Measurements from ENCODE around the gene DYRK1A.
A peak's percentile ranks its signal among the peaks of the same experiment; 100 is the strongest.

Gene DYRK1A

GRCh38 chr21:37374027-37374426 is 7.5 kb downstream of the DYRK1A start (continued):
- TF ChIP-seq HIC1 (tag by site-specific recombination; IDR thresholded peaks at IDR 0.05): no peak
- peak; percentile 34; the same call in 1 of the 2 replicates for TF ChIP-seq ZNF394 (tag by site-specific recombination; IDR thresholded peaks at IDR 0.05; ENCODE audit: borderline replicate concordance)
- TF ChIP-seq ZNF169 (tag by site-specific recombination; IDR thresholded peaks at IDR 0.05): no peak
- no peak for TF ChIP-seq ZNF426 (tag by site-specific recombination; IDR thresholded peaks at IDR 0.05)
- no peak for TF ChIP-seq ZBTB48 (tag by site-specific recombination; IDR thresholded peaks at IDR 0.05)
- peak; percentile 56; the same call in 1 of the 2 replicates for TF ChIP-seq TSHZ1 (tag by site-specific recombination; IDR thresholded peaks at IDR 0.05; ENCODE audit: borderline replicate concordance)
- TF ChIP-seq MEIS1 (CRISPR knock-in tag; IDR thresholded peaks at IDR 0.05; ENCODE audit: borderline replicate concordance): no peak
- peak; percentile 56; the same call in 1 of the 2 replicates for TF ChIP-seq ZNF639 (tag by site-specific recombination; IDR thresholded peaks at IDR 0.05)
- TF ChIP-seq ZBTB21 (tag by site-specific recombination; IDR thresholded peaks at IDR 0.05): 0 out of 2 replicates have a peak, but pooled peaks have one; percentile 68
- TF ChIP-seq ZNF530 (tag by site-specific recombination; IDR thresholded peaks at IDR 0.05; ENCODE audit: low read depth): no peak
- no peak for TF ChIP-seq ZNF175 (tag by site-specific recombination; IDR thresholded peaks at IDR 0.05)
- TF ChIP-seq FEZF1 (tag by site-specific recombination; IDR thresholded peaks at IDR 0.05): peak; percentile 67; the same call in 1 of the 2 replicates

- no peak overlapping the region for H3K27ac ChIP-seq (ENCODE audit: extremely low read depth, low read depth, low read length)
- peaks cover 39% of the 10 kb centered on the region for H3K4me1 ChIP-seq (ENCODE audit: control insufficient read depth, insufficient read depth, low read length)
- H3K4me3 ChIP-seq (ENCODE audit: low read depth, low read length): no peak overlapping the region
- TF ChIP-seq ZNF558 (tag by site-specific recombination; IDR thresholded peaks at IDR 0.05) (0 out of 2 replicates have a peak, but pooled peaks have one; percentile 41), ZNF423 (tag by site-specific recombination; IDR thresholded peaks at IDR 0.05) (no peak), SCRT1 (tag by site-specific recombination; IDR thresholded peaks at IDR 0.05; ENCODE audit: borderline replicate concordance) (no peak), ZEB2 (tag by site-specific recombination; IDR thresholded peaks at IDR 0.05) (no peak), KLF1 (tag by site-specific recombination; IDR thresholded peaks at IDR 0.05) (0 out of 2 replicates have a peak, but pooled peaks have one; percentile 6), GLIS2 (tag by site-specific recombination; IDR thresholded peaks at IDR 0.05) (no peak), ZNF341 (tag by site-specific recombination; IDR thresholded peaks at IDR 0.05; ENCODE audit: low read depth) (peak; percentile 43; the same call in 1 of the 2 replicates)
- CTCF ChIA-PET: interaction anchor here (0.7 to 1.0 kb wide), 2 partner anchors 87 to 911 kb away, joined by 3 to 4 read pairs; no protein-coding TSS in a partner anchor
- H3K9me3 ChIP-seq (ENCODE audit: control insufficient read depth, insufficient read depth, low read depth, low read length): no peaks in the 10 kb centered on the region
- POLR2A ChIA-PET: no interaction called here
- no peaks in the 10 kb centered on the region for H3K36me3 ChIP-seq (ENCODE audit: control insufficient read depth in 2 of 2, insufficient read depth in 1 of 2, low read length in 2 of 2)
These were observed 9.4 kb downstream of the DYRK1A start for GRCh38 chr21:37375866-37376574.

Measured in HEK293 (cell line).